Hepatic stellate cell (primary cell): ENCODE results near the gene BAHCC1.

Experiments
- DNase-seq: peaks from one replicate; pipeline ENCODE4 v3.0.0; 2011; ENCODE audit warnings: low spot score

BAHCC1 gene

DNA sequence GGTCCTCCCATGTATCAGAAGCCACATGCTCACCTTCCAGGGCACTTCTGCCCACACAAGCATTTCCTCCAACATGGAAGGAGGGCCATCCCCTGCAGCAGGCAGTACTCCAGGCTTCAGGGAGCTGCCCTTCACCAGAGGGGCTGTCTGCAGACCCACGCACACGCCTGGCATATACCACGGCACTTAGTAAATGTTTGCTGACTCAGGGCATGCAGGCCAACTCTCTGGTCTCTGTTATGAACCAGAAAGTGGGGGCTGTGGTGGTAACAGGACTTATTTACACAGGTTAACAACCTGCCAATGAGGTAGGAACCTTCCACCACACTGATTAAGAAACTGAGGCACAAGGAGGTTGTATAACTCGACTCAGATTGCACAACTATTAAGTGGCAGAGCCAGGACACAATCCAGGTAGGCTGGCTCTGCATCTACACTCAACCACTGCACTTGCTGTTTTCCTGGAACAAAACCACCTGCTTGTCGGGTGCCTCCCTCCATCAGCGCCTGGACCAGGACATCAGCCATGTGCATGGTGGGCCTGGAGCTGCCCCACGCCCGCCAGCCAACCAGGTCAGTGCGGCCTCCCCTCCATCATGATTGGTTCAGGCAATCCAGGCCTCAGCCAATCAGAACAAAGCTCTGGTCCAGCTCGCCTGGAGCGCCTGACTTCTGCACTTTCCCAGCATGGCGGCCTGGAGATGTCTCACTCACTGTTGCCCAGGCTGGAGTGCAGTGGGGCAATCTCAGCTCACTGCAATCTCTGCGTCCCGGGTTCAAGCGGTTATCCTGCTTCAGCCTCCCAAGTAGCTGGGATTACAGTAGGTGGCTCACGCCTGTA, 98.2 kb downstream of the BAHCC1 start:
- DNase-seq: no peak

DNA sequence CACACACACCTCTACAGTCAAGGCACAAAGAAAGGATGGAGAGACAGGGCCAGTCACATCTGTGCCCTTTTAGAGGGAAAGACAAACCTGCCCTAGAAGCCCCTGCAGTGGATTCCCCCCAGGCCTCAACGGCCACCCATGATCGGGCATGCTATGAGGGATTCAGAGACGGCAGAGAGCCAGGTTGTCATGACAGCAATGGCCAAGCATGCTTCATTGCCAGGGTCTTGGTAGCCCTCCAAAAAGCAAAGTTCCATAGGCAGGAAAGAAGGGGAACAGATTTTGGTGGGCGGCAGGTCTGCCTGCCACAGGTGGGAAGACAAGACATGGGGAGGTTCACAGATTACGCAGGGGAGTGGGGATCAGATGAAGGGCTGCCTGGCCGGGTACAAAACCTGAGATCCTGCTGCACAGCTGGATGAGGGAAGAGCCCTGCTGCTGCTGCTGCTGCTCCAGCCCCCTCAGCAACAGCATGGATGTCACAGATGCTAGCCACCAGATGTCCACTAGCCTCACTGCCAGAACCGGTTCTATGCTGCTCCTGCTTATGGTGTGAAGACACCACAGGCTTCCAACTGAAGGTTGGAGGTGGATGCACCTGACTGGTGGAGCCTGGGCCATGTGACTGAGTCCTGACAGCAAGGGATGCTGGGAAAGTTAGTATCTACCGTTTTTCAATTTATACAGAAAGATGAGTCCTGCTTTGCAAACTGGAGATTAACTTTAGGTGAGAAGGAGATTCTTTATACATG, 99.5 kb downstream of the BAHCC1 start:
- DNase-seq: no peak

DNA sequence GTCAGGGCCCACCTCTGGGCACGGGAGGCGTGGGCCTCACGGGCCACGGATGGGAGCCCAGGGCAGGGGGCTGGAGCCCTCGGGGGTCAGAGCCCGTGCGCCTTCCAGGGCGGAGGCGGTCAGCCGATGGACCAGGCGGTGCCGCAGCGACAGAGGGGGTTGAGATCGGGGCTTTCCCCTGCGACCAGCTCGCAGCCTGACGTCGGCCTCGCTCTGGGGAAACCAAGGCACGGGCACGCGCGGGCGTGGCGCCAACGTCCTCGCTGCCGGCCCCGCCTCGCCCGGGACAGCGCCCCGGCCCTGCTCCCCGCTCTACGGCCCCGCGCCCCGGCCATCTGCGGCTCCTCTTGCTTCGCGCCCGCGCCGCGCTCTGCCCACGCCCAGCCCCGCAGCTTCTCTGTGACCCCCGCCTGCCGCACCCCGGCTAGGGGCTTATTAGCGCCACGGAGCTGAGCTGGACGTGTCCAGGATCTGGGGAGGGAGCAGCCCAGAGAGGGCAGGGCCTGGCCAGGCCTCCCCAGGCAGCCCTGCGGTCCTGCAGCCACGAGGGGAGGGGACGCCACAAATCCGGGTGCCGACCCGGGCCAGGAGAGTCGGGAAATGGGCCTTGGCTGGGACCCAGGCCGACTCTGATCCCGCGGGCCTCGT, 103.8 kb downstream of the BAHCC1 start:
- no peak for DNase-seq

DNA sequence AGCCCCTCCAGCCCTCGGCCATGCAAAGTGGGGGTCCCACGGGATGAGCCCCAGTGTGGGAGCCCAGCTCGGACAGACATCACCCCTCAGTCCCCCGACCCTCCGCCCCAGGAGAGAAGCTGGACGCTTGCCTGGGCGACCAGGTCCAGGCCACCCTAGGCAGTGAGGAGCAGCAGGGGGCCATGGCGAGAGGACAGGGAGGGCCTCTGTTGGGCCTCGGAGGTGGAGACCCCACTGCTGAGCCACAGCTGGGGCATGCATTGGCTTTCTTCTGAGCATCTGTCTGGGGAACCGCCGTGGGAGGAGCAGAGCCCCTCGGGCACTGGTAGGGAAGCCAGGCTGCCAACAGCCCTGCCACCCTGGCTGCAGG, 104.3 kb downstream of the BAHCC1 start:
- no peak for DNase-seq

DNA sequence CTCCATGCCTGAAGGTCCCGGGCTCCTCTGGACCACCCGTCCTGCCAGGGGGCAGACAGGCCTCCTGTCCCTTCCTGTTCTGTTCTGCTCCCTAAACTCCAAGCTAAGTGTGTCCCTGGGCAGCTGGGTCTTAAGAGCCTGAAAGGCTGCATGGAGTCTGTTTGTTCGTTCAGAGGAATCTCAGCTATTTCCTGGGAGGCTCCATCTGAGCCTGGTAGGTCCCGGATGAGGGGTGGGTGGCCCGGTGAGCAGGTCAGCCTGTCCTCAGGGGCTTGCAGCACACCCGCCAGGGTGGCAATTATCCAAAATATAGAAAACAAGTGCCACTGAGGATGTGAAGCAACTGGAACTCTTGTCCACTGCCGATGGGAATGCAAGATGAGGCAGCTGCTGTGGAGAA, 104.8 kb downstream of the BAHCC1 start:
- DNase-seq: peak; percentile 75

DNA sequence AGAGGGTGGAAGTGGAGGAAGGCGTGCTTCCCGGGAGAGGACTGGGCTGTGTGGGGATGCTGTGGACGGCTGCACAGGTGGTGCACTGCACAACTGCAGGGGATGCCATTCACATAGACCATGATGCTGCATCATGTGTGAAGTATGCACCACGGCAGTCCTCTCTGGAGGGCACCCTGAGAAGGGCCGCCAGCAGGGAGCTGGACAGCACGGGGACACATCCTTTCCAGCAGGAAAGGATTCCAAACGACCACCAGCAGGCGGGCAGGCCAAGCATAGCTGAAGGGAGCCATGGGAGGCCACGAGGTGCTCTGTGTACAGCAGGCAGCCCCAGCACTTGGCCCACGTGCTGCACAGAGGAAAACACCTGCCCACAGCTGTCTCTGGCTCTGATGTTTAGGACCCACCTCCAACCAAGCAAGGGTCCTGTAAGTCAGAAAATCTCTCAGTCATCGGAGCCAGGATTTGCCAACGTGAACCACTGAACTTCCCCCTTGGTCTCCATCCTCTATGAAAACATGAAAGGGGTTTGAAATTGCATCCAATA, 107.3 kb downstream of the BAHCC1 start:
- no peak for DNase-seq

DNA sequence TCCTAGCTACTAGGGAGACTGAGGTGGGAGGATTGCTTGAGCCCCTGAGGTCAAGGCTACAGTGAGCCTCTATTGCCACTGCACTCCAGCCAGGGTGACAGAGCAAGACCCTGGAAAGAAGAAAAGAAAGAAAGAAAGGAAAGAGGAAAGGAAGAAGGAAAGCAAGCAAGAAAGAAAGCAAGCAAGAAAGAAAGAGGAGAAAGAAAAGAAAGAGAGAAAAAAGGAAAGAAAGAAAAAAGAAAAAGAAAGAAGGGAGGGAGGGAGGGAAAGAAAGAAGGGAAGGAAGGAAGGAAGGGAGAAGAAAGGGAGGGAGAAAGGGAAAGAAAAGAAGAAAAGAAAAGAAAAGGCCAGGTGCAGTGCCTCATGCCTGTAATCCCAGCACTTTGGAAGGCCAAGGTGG, 108.4 kb downstream of the BAHCC1 start:
- DNase-seq: no peak

DNA sequence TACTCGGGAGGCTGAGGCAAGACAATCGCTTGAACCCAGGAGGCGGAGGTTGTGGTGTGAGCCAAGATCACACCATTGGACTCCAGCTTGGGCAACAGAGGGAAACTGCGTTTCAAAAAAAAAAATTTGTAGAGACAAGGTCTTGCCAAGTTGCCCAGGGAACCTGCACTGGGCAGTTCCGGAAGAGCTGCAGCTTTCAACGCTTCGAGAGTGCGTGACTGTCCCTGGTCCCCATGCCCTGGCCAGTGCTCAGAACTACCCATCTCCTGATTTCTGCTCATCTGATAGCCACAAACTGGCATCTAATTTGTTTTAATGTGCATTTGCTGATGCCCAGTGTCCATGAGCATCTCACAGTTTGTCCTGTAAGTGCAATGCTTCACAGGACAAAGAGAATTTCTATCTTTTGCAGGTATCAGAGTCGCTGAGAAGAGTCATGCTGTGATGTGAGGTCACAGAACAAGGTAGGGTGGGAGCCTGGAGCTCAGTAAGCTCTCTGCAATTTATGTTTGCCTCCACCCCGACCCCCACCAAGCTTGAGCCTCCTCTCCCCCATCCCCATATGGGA, 113.5 kb downstream of the BAHCC1 start:
- no peak for DNase-seq

DNA sequence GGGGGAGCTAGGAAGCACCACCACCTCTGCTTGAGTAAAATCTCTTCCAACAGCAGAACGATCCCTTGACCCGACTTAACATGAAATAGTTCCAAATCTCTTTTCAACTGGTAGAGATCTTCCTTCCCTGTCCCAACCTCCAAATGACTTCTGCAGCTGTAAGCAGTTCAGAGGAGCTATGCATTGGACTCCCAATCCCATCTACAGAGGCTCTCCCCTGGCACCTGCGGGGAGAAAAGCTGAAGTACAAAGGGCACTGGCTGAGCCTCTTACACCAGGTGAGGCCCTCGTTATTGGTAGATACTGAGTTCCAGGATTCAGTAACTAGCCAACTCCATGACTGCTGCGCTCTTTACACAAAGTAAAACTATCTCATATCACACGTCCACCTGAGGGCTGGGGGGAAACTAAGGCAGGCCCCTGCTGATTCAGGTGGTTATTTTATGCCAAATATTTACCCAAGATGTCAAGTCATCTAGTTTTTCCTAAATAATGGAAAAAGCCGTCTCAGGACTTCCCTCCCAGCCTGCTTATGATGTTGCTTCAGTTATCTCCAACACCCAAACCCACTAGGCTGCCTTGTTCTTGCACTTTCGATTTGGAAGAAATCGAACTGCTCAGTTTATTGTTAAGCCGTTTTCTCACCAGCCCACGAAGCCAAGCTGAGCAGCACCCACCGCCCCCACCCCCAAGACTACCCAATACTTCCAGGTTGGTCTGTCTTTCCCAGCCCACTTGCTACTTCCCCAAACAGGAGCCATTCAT, 114.1 kb downstream of the BAHCC1 start:
- no peak for DNase-seq

DNA sequence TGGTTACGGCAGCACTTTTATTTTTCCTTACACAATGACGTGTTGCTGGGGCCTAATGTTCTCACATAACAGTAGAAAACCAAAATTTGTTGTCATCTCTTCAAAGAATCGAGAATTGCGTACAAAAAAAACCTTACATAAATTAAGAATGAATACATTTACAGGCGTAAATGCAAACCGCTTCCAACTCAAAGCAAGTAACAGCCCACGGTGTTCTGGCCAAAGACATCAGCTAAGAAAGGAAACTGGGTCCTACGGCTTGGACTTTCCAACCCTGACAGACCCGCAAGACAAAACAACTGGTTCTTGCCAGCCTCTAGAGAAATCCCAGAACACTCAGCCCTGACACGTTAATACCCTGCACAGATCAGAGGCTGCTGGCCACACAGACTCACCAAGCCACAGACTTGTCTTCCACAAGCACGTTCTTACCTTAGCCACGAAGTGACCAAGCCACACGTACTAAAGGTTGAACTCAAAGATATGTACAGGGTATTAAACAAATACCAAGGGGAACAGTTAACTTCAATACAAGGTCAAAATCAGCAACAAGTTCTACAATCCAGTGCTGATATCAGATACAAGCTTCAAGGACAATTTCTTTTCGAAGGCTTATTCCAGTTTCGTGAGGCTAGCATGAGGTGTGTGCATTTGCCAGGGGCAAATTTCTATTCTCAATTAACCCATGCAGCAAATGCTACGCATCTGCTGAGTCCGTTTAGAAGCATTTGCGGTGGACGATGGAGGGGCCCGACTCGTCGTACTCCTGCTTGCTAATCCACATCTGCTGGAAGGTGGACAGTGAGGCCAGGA, 114.9 kb downstream of the BAHCC1 start:
- no peak for DNase-seq

DNA sequence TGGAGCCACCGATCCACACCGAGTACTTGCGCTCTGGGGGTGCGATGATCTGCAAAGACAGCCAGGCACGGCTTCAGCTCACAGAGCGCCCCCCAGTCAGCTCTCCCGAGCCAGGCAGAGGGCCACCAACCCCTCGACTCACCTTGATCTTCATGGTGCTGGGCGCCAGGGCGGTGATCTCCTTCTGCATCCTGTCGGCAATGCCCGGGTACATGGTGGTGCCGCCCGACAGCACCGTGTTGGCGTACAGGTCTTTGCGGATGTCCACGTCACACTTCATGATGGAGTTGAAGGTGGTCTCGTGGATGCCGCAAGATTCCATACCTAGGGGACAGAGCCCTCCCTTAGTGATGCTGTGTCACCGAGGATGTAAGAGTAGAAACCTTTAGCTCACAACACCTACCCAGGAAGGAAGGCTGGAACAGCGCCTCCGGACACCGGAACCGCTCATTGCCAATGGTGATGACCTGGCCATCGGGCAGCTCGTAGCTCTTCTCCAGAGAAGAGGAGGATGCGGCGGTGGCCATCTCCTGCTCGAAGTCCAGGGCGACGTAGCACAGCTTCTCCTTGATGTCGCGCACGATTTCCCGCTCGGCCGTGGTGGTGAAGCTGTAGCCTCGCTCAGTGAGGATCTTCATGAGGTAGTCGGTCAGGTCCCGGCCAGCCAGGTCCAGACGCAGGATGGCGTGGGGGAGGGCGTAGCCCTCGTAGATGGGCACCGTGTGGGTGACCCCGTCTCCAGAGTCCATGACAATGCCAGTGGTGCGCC, 115.7 kb downstream of the BAHCC1 start:
- no peak for DNase-seq

DNA sequence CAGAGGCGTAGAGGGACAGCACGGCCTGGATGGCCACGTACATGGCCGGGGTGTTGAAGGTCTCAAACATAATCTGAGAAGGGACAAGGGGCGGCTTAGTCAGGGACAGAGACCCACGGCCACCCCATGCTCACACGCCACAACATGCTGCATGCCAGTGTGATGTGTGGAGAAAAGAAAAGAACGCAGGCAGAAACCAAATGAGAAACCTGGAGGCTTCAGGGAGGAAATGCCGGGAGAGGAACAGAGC, 116.2 kb downstream of the BAHCC1 start:
- no peak for DNase-seq

DNA sequence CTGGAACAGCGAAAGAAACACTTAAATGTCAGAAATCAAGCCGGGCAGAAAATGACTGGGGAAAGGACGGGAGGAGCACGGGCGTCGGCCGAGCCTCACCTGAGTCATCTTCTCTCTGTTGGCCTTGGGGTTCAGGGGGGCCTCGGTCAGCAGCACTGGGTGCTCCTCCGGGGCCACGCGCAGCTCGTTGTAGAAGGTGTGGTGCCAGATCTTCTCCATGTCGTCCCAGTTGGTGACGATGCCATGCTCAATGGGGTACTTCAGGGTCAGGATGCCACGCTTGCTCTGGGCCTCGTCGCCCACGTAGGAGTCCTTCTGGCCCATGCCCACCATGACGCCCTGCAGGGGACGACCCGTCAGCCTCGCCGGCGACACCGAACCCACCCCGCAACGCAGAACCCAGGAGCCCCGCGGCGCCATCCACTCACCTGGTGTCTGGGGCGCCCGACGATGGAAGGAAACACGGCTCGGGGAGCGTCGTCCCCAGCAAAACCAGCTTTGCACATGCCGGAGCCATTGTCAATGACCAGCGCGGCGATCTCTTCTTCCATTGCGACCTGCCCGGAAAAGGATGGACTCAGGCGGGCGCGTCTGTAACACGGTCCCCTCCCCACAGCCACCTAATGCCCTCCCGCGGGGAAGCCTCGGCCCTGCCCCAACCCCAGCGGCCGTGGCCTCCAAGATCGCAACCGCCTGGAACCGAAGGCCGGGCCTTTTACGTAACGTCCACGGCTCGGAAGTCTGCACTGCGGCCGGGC, 116.7 kb downstream of the BAHCC1 start:
- DNase-seq: no peak

DNA sequence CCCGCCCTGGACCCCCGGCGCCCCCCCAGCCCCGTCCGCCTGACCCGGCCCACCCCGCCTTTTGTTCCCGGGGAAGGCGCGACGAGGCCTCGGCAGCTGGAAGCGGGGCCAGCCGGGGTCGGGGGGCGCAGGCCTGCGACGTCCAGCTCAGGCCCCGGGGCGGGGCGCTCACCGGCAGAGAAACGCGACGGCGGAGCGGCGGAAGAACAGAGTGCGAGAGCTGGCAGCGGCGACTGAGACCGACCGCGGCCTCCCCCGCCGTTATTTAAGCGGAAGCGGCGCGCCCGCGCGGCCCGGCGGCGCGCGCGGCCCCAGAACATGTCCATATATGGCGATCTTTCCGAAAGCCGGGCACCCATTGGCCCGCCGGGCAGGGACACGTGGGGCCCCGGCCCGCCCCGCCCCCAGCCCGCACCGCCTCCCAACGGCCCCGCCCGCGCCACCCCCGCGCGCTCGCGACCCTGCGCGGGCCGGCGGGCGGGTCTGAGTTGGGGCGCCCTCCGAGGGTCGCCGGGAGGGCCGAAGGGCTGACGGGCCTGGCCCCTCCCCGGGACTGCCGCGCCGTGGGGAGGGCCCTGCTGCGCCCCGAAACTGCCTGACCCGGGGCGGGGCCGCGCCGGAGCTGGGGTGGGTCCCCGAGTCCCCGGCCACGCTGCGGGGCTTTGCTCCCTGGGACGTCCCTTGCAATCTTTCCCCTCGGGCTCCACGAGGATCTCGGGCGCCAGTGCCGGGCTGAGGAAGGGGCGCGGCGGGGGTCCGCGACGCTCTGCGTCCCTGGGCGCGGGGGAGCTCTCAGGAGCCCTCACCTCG, 117.5 kb downstream of the BAHCC1 start, which contains the start of gene ACTG1:
Gene ACTG1, minus strand, starts transcription at position 238 of the 810 bp plus-strand sequence. CDS start 445 bp downstream, outside the sequence.
- peak; percentile 95 for DNase-seq

DNA sequence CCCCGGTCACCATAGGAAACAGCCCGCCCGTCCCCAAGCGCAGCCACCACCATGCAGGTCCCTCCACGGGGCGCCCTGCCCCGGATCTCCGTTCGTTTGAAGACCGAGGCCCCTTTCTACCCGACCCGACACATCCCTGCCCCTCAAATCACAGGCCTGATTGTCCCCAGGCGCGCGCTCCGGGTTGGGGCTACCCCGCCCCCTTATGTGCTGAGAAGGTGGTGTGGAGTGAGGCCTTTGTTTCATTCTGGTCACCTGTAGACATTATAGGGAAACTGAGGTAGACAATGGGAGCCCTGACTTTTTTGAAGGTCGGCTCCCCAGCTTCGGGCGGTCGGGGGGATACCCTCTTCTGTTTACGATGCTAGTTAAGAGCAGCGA, 118.1 kb downstream of the BAHCC1 start:
- DNase-seq: no peak

DNA sequence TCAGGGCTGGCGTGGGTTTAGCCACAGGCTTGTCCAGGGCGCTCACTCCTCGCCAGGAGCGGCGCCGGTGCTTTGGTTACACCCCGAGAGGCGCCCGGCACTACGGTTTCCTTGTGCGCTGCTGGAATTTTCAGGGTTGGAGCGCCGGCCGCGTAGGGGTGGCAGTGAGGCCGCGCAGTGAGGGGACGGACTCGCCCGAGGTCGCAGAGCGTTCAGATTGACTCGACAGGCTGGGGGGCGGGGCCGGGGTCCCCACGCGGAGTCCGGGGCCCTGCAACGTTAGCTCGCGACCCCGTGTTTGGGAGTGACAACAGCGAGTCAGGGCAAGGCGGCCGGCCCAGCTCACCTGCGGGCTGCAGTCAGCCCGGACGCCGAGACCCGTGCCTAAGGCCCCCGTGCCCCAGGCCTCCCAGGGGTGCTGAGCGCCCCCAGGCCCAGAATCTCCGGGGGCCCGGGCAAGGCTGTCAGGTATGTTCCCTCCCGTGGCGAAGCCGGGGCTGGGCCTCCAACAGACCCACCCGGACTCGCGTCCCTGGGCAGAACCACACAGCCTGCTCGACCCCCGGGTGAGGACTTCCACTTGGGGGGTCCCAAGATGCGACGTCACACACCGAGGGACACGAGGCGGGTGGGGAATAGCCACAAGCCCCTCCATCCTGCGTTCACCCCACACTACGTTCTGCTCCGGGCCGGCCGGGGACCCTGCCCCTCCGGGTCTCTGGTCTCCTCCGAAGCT, 118.7 kb downstream of the BAHCC1 start:
- peak; percentile 73 for DNase-seq

DNA sequence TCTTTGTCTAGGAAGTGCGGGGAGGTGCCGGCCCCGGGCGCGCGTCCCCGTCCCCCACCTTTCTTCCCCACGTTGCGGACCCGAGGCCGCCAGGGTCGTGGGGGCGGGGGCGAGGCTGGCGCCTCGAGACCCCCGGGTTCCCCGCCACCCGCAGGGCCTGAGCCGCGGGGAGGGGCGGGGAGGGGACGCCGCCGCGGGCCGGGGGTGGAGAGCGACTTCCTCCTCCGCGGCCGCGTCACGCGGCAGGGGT, 119.2 kb downstream of the BAHCC1 start:
- DNase-seq: no peak
